Naive thymus-derived CD8-positive, alpha-beta T cell (primary cell): ENCODE results near the gene PNKP. TPM values are rescaled to one million over a fixed set of nuclear protein-coding genes. Genes with fewer than 3 reads are reported as not detected.

Experiments used
- ATAC-seq, 2 donors: fragments of 150-1000 bp; cut with Tn5 transposase in 1 of 2; sonication (Bioruptor Pico), chemical (Tn5 transposase) in 1 of 2; 1 replicate in 1 of 2; 2 replicates in 1 of 2; pipeline ENCODE4 v1.10.0; 2021; ENCODE audit warnings: mild to moderate bottlenecking in 2 of 2, moderate library complexity in 2 of 2
- POLR2A ChIA-PET: fragments of 350-600 bp; sonication (Branson Sonifier 250); formaldehyde crosslinking; loops from one replicate; lab custom pipeline; 2021; ENCODE audit warnings: antibody characterized with exemption; lab: Charles Lee
- DNase-seq, 10 donors: peaks; one replicate each; pipeline versions ENCODE4 v3.0.0 to v3.0.0-alpha.2; 2020 to 2022
- H3K27ac Mint-ChIP-seq, 10 donors: one replicate each; pipeline ENCODE4 v1.8.0; 2020 to 2022; ENCODE audit warnings: mild to moderate bottlenecking in 10 of 10, mixed read lengths in 10 of 10, moderate library complexity in 4 of 10, inconsistent platforms in 1 of 10
- H3K27me3 Mint-ChIP-seq, 5 donors: one replicate each; pipeline ENCODE4 v1.8.0; 2021 to 2022; ENCODE audit warnings: mixed read lengths in 5 of 5
- H3K36me3 Mint-ChIP-seq, 3 donors: one replicate each; pipeline ENCODE4 v1.8.0; 2020 to 2022; ENCODE audit warnings: mixed read lengths in 3 of 3, mild to moderate bottlenecking in 2 of 3, inconsistent platforms in 1 of 3
- H3K4me1 Mint-ChIP-seq, 4 donors: one replicate each; pipeline ENCODE4 v1.8.0; 2021 to 2022; ENCODE audit warnings: mixed read lengths in 4 of 4
- H3K4me3 Mint-ChIP-seq, 10 donors: one replicate each; pipeline ENCODE4 v1.8.0; 2020 to 2022; ENCODE audit warnings: mild to moderate bottlenecking in 10 of 10, mixed read lengths in 10 of 10, moderate library complexity in 6 of 10, inconsistent platforms in 1 of 10
- H3K9me3 Mint-ChIP-seq, 9 donors: one replicate each; pipeline ENCODE4 v1.8.0; 2020 to 2022; ENCODE audit warnings: mixed read lengths in 9 of 9, mild to moderate bottlenecking in 3 of 9, inconsistent platforms in 1 of 9, moderate library complexity in 1 of 9
- microRNA-seq: library from miRNA; unstranded; fragments of <30 nt; microRNA quantifications from one replicate; pipeline ENCODE4 v1.2.0, GENCODE V29; 2022; ENCODE audit warnings: borderline microRNAs expressed
- polyA plus RNA-seq, 3 donors: library from polyadenylated mRNA; unstranded; fragments of 300-500 nt; fragmentation: Illumina TruSeq; gene quantifications; one replicate each; pipeline ENCODE4 v1.2.3, GENCODE V29; 2021
- total RNA-seq, 8 experiments: library from RNA in 2 of 8; stranded (reverse) in 2 of 8; gene quantifications; one replicate each; pipeline ENCODE4 v1.2.3 and lab custom pipeline; 2021 to 2026

PNKP gene
- total and polyA plus RNA-seq, 5 experiments from 2014 or later = 21.1 to 176 (median 24.3) TPM

GRCh38 chr19:49818649-49819370 lies 48.6 kb downstream of the PNKP start:
- peak in 1 of 10 donors; percentile 64 for DNase-seq
- POLR2A ChIA-PET = interaction anchor here (0.6 to 2.6 kb wide), 6 partner anchors 30 to 1313 kb away, joined by 3 to 25 read pairs (median 15); partner anchors contain the start of genes AKT1S1, PTOV1 and TBC1D17
- Mint-ChIP-seq H3K4me3 (peak overlapping the region; percentile 94 to 100 (median 99)), H3K27me3 (peaks cover 0 to 2% (median 0%) of the 10 kb centered on the region in 5 donors), H3K4me1 (peaks cover 9 to 36% (median 30%) of the 10 kb centered on the region in 4 donors), H3K9me3 (no peaks in the 10 kb centered on the region), H3K27ac (peak overlapping the region; percentile 91 to 100 (median 100)), H3K36me3 (peaks cover 0 to 9% (median 4%) of the 10 kb centered on the region in 3 donors)
- no peak for ATAC-seq

- peak within 1 kb of the TSS; percentile 98 to 100 (median 100) for H3K27ac Mint-ChIP-seq
- POLR2A ChIA-PET = interaction anchor here (0.9 to 2.6 kb wide), 7 partner anchors 32 to 207 kb away, joined by 3 to 25 read pairs (median 14); partner anchors contain the start of genes AKT1S1, NUP62, PTOV1 and TBC1D17
- peak within 1 kb of the TSS; percentile 94 to 100 (median 99) for H3K4me3 Mint-ChIP-seq
- ATAC-seq = peak; percentile 55
- H3K4me1 Mint-ChIP-seq = peaks cover 11 to 40% (median 32%) of the 10 kb centered on the region in 4 donors
- H3K9me3 Mint-ChIP-seq = no peaks in the 10 kb centered on the region
- DNase-seq = peak; percentile 81 to 98 (median 89)
- H3K27me3 Mint-ChIP-seq = peaks cover 0 to 2% (median 0%) of the 10 kb centered on the region in 5 donors
- peaks cover 0 to 6% (median 0%) of the 10 kb centered on the region in 3 donors for H3K36me3 Mint-ChIP-seq
Measured at GRCh38 chr19:49817964-49818648, 49.3 kb downstream of the PNKP start, which contains the start of gene MED25. Gene MED25, plus strand, starts transcription at chr19:49818289. Its CDS starts 53 bp downstream, at chr19:49818342.

- H3K4me1 Mint-ChIP-seq = peaks cover 18 to 52% (median 43%) of the 10 kb centered on the region in 4 donors
- H3K27me3 Mint-ChIP-seq = peaks cover 0 to 2% (median 0%) of the 10 kb centered on the region in 5 donors
- no peaks in the 10 kb centered on the region for H3K9me3 Mint-ChIP-seq
- H3K4me3 Mint-ChIP-seq = peak overlapping the region in 1 of 10 donors; percentile 24
- POLR2A ChIA-PET = interaction anchor here (1.6 to 1.9 kb wide), 2 partner anchors 48 to 61 kb away, joined by 4 to 5 read pairs; partner anchors contain the start of genes AKT1S1 and TBC1D17
- DNase-seq (no peak), ATAC-seq (no peak)
- peaks cover 0 to 4% (median 0%) of the 10 kb centered on the region in 3 donors for H3K36me3 Mint-ChIP-seq
- H3K27ac Mint-ChIP-seq = peak overlapping the region in 5 of 10 donors; percentile 36 to 100 (median 100)
Measured at GRCh38 chr19:49816590-49816989, 50.8 kb downstream of the PNKP start.

GRCh38 chr19:49814010-49814409 lies 53.4 kb downstream of the PNKP start:
- Mint-ChIP-seq H3K4me3 (peak overlapping the region; percentile 19 to 96 (median 94)), H3K9me3 (no peaks in the 10 kb centered on the region), H3K4me1 (peaks cover 17 to 46% (median 42%) of the 10 kb centered on the region in 4 donors), H3K27me3 (peaks cover 0 to 2% (median 0%) of the 10 kb centered on the region in 5 donors), H3K36me3 (no peaks in the 10 kb centered on the region), H3K27ac (peak overlapping the region; percentile 84 to 100 (median 98))
- no peak for ATAC-seq
- POLR2A ChIA-PET = interaction anchor here (0.7 to 3.0 kb wide), 9 partner anchors 21 to 544 kb away, joined by 3 to 30 read pairs (median 17); partner anchors contain the start of genes AKT1S1, AP2A1, PTOV1 and TBC1D17
- no peak for DNase-seq

- H3K4me1 Mint-ChIP-seq = peaks cover 19 to 48% (median 43%) of the 10 kb centered on the region in 4 donors
- H3K36me3 Mint-ChIP-seq = no peaks in the 10 kb centered on the region
- no peaks in the 10 kb centered on the region for H3K9me3 Mint-ChIP-seq
- H3K27me3 Mint-ChIP-seq = peaks cover 0 to 2% (median 0%) of the 10 kb centered on the region in 5 donors
- POLR2A ChIA-PET = interaction anchor here (0.8 to 3.0 kb wide), 9 partner anchors 22 to 545 kb away, joined by 3 to 30 read pairs (median 17); partner anchors contain the start of genes AKT1S1, AP2A1, PTOV1 and TBC1D17
- DNase-seq = peak; percentile 73 to 98 (median 93)
- peak within 1 kb of the TSS; percentile 88 to 96 (median 94) for H3K4me3 Mint-ChIP-seq
- peak within 1 kb of the TSS; percentile 97 to 100 (median 99) for H3K27ac Mint-ChIP-seq
- ATAC-seq = peak; percentile 55 to 66
Measured at GRCh38 chr19:49812997-49813861, 54.1 kb downstream of the PNKP start, which contains the start of gene FUZ. Gene FUZ, minus strand, starts transcription at chr19:49813292. Its CDS starts 186 bp downstream, at chr19:49813106.

GRCh38 chr19:49812452-49812996 lies 54.9 kb downstream of the PNKP start:
- ATAC-seq (no peak), DNase-seq (peak in 1 of 10 donors; percentile 17)
- no peaks in the 10 kb centered on the region for H3K9me3 Mint-ChIP-seq
- H3K27ac Mint-ChIP-seq = peak overlapping the region; percentile 97 to 100 (median 99)
- H3K4me3 Mint-ChIP-seq = peak overlapping the region; percentile 88 to 96 (median 94)
- no peaks in the 10 kb centered on the region for H3K36me3 Mint-ChIP-seq
- H3K4me1 Mint-ChIP-seq = peaks cover 18 to 49% (median 46%) of the 10 kb centered on the region in 4 donors
- H3K27me3 Mint-ChIP-seq = no peaks in the 10 kb centered on the region
- POLR2A ChIA-PET = interaction anchor here (0.8 to 3.0 kb wide), 7 partner anchors 38 to 337 kb away, joined by 3 to 30 read pairs (median 18); partner anchors contain the start of genes AKT1S1, AP2A1, PTOV1 and TBC1D17

- Mint-ChIP-seq H3K36me3 (peaks cover 0 to 1% (median 0%) of the 10 kb centered on the region in 3 donors), H3K9me3 (no peaks in the 10 kb centered on the region), H3K4me1 (peaks cover 19 to 48% (median 45%) of the 10 kb centered on the region in 4 donors), H3K27ac (peak overlapping the region in 5 of 10 donors; percentile 20 to 100 (median 90)), H3K27me3 (no peaks in the 10 kb centered on the region), H3K4me3 (peak overlapping the region in 7 of 10 donors; percentile 14 to 95 (median 63))
- POLR2A ChIA-PET = interaction anchor here (1.5 kb wide), 1 partner anchor 58 kb away, joined by 4 read pairs; no protein-coding TSS in a partner anchor
- DNase-seq (no peak), ATAC-seq (no peak)
Measured at GRCh38 chr19:49811328-49811727, 56.0 kb downstream of the PNKP start.

Small RNAs within 50 kb of the gene (microRNA-seq; reads per million reads assigned to microRNA genes)
- gene MIR4749 = 1.0 reads per million
- gene MIR4750 = not detected
- not detected for gene MIR6800

Other genes starting within 250 kb of the PNKP start
- gene RRAS, start 227.4 kb downstream of the PNKP start, total RNA-seq = 10 to 100 TPM; 10.4 to 12.7 TPM
- gene RRAS, start 227.4 kb downstream of the PNKP start, polyA plus RNA-seq = 10 to 100 TPM; 21.8 to 30.2 (median 28.4) TPM
- 10 to 100 TPM; 51.0 to 62.3 TPM for gene SCAF1, start 225.4 kb downstream of the PNKP start, total RNA-seq
- 1 to 10 TPM; 1.1 to 2.5 (median 1.2) TPM for gene SCAF1, start 225.4 kb downstream of the PNKP start, polyA plus RNA-seq
- 100 to 1,000 TPM; 279 to 303 TPM for gene IRF3, start 201.7 kb downstream of the PNKP start, total RNA-seq
- gene IRF3, start 201.7 kb downstream of the PNKP start, polyA plus RNA-seq = 10 to 100 TPM; 54.6 to 76.1 (median 65.1) TPM
- gene BCL2L12, start 201.6 kb downstream of the PNKP start, total RNA-seq = 10 to 100 TPM; 22.5 to 24.0 TPM
- gene BCL2L12, start 201.6 kb downstream of the PNKP start, polyA plus RNA-seq = 10 to 100 TPM; 19.3 to 20.6 (median 19.6) TPM
- gene PRMT1, start 190.3 kb downstream of the PNKP start, total RNA-seq = 100 to 1,000 TPM in 1 of 2 experiments, 10 to 100 TPM in 1; 97.4 to 100 TPM
- 100 to 1,000 TPM; 150 to 162 (median 158) TPM for gene PRMT1, start 190.3 kb downstream of the PNKP start, polyA plus RNA-seq
- gene ADM5, start 178.0 kb downstream of the PNKP start, total RNA-seq = 1 to 10 TPM; 3.5 to 5.1 TPM
- gene ADM5, start 178.0 kb downstream of the PNKP start, polyA plus RNA-seq = under 1 TPM in 2 of 3 donors, not detected in 1; 0.14 to 0.53 TPM
- 1 to 10 TPM; 2.3 to 2.7 TPM for gene CPT1C, start 176.5 kb downstream of the PNKP start, total RNA-seq
- under 1 TPM; 0.19 to 0.54 (median 0.40) TPM for gene CPT1C, start 176.5 kb downstream of the PNKP start, polyA plus RNA-seq
- gene TSKS, start 104.3 kb downstream of the PNKP start, total RNA-seq = 1 to 10 TPM; 3.5 to 4.8 TPM
- 1 to 10 TPM in 1 of 3 donors, under 1 TPM in 2; 0.17 to 1.2 (median 0.40) TPM for gene TSKS, start 104.3 kb downstream of the PNKP start, polyA plus RNA-seq
- gene AP2A1, start 100.6 kb downstream of the PNKP start, total RNA-seq = 10 to 100 TPM; 56.1 to 57.8 TPM
- 1 to 10 TPM; 4.5 to 6.5 (median 4.9) TPM for gene AP2A1, start 100.6 kb downstream of the PNKP start, polyA plus RNA-seq
- 10 to 100 TPM; 23.0 to 28.8 TPM for gene FUZ, start 54.3 kb downstream of the PNKP start, total RNA-seq
- gene FUZ, start 54.3 kb downstream of the PNKP start, polyA plus RNA-seq = 1 to 10 TPM; 5.4 to 7.5 (median 7.0) TPM
- 10 to 100 TPM; 39.8 to 43.2 TPM for gene MED25, start 49.3 kb downstream of the PNKP start, total RNA-seq
- 10 to 100 TPM in 2 of 3 donors, 1 to 10 TPM in 1; 7.5 to 19.2 (median 13.1) TPM for gene MED25, start 49.3 kb downstream of the PNKP start, polyA plus RNA-seq
- gene PTOV1, start 16.4 kb downstream of the PNKP start, total RNA-seq = 100 to 1,000 TPM; 178 to 186 TPM
- 10 to 100 TPM; 42.9 to 67.4 (median 50.9) TPM for gene PTOV1, start 16.4 kb downstream of the PNKP start, polyA plus RNA-seq
- gene AKT1S1, start 9.8 kb upstream of the PNKP start, total RNA-seq = 10 to 100 TPM; 28.4 to 30.4 TPM
- 1 to 10 TPM; 2.6 to 4.5 (median 3.9) TPM for gene AKT1S1, start 9.8 kb upstream of the PNKP start, polyA plus RNA-seq
- 10 to 100 TPM; 92.7 to 94.0 TPM for gene TBC1D17, start 10.1 kb upstream of the PNKP start, total RNA-seq
- 10 to 100 TPM in 2 of 3 donors, 1 to 10 TPM in 1; 8.1 to 17.7 (median 11.3) TPM for gene TBC1D17, start 10.1 kb upstream of the PNKP start, polyA plus RNA-seq
- gene IL4I1, start 29.3 kb upstream of the PNKP start, total RNA-seq = 1 to 10 TPM in 1 of 2 experiments, under 1 TPM in 1; 0.85 to 1.1 TPM
- gene IL4I1, start 29.3 kb upstream of the PNKP start, polyA plus RNA-seq = under 1 TPM; 0.24 to 0.26 (median 0.25) TPM
- 1 to 10 TPM; 8.4 to 9.2 TPM for gene ATF5, start 61.6 kb upstream of the PNKP start, total RNA-seq
- gene ATF5, start 61.6 kb upstream of the PNKP start, polyA plus RNA-seq = under 1 TPM; 0.71 to 0.97 (median 0.84) TPM
- gene NUP62, start 61.9 kb upstream of the PNKP start, total RNA-seq = 10 to 100 TPM; 53.9 to 61.4 TPM
- gene NUP62, start 61.9 kb upstream of the PNKP start, polyA plus RNA-seq = 10 to 100 TPM; 38.5 to 54.5 (median 49.1) TPM
- not detected for gene SIGLEC11, start 93.6 kb upstream of the PNKP start, total RNA-seq
- not detected for gene SIGLEC11, start 93.6 kb upstream of the PNKP start, polyA plus RNA-seq
- 100 to 1,000 TPM in 1 of 2 experiments, 10 to 100 TPM in 1; 92.8 to 106 TPM for gene VRK3, start 157.8 kb upstream of the PNKP start, total RNA-seq
- 10 to 100 TPM; 73.4 to 91.8 (median 81.2) TPM for gene VRK3, start 157.8 kb upstream of the PNKP start, polyA plus RNA-seq
- gene ZNF473, start 158.4 kb upstream of the PNKP start, total RNA-seq = 10 to 100 TPM in 1 of 2 experiments, 1 to 10 TPM in 1; 9.8 to 11.1 TPM
- gene ZNF473, start 158.4 kb upstream of the PNKP start, polyA plus RNA-seq = 1 to 10 TPM; 3.6 to 7.0 (median 3.7) TPM